ENCODE results near the gene SEZ6L.

Gene SEZ6L

GRCh38 chr22:26330971-26331625 is 161.8 kb downstream of the SEZ6L start:
- peak; percentile 20 to 40 (median 28) for DNase-seq (ENCODE audit: low read depth in 4 of 4, low spot score in 1 of 4)

- no peak for DNase-seq (ENCODE audit: low read depth in 4 of 4, low spot score in 1 of 4)
Observed at GRCh38 chr22:26333088-26333800, 164.0 kb downstream of the SEZ6L start.

- DNase-seq (ENCODE audit: low read depth in 4 of 4, low spot score in 1 of 4): no peak
Observed at GRCh38 chr22:26334232-26334631, 165.0 kb downstream of the SEZ6L start.

- DNase-seq (ENCODE audit: low read depth in 4 of 4, low spot score in 1 of 4): no peak
Observed at GRCh38 chr22:26336773-26337172, 167.5 kb downstream of the SEZ6L start.

- DNase-seq (ENCODE audit: low read depth in 4 of 4, low spot score in 1 of 4): no peak
Observed at GRCh38 chr22:26339755-26340154, 170.5 kb downstream of the SEZ6L start.

GRCh38 chr22:26342745-26343410 is 173.6 kb downstream of the SEZ6L start:
- DNase-seq (ENCODE audit: low read depth in 4 of 4, low spot score in 1 of 4): no peak

- DNase-seq (ENCODE audit: low read depth in 4 of 4, low spot score in 1 of 4): no peak
Observed at GRCh38 chr22:26345496-26345895, 176.2 kb downstream of the SEZ6L start.

- no peak for DNase-seq (ENCODE audit: low read depth in 4 of 4, low spot score in 1 of 4)
Observed at GRCh38 chr22:26348810-26349526, 179.7 kb downstream of the SEZ6L start.

GRCh38 chr22:26354707-26355106 is 185.4 kb downstream of the SEZ6L start:
- no peak for DNase-seq (ENCODE audit: low read depth in 4 of 4, low spot score in 1 of 4)

- DNase-seq (ENCODE audit: low read depth in 4 of 4, low spot score in 1 of 4): no peak
Observed at GRCh38 chr22:26357281-26357680, 188.0 kb downstream of the SEZ6L start.

- no peak for DNase-seq (ENCODE audit: low read depth in 4 of 4, low spot score in 1 of 4)
Observed at GRCh38 chr22:26357813-26358212, 188.6 kb downstream of the SEZ6L start.

GRCh38 chr22:26359156-26359555 is 189.9 kb downstream of the SEZ6L start:
- no peak for DNase-seq (ENCODE audit: low read depth in 4 of 4, low spot score in 1 of 4)

- DNase-seq (ENCODE audit: low read depth in 4 of 4, low spot score in 1 of 4): peak; percentile 34 to 58 (median 48)
Observed at GRCh38 chr22:26360169-26360885, 191.1 kb downstream of the SEZ6L start.

- DNase-seq (ENCODE audit: low read depth in 4 of 4, low spot score in 1 of 4): no peak
Observed at GRCh38 chr22:26362471-26362870, 193.2 kb downstream of the SEZ6L start.

- DNase-seq (ENCODE audit: low read depth in 4 of 4, low spot score in 1 of 4): peak; percentile 7 to 25 (median 16)
Observed at GRCh38 chr22:26364066-26365015, 195.1 kb downstream of the SEZ6L start.

- peak; percentile 34 to 61 (median 52) for DNase-seq (ENCODE audit: low read depth in 4 of 4, low spot score in 1 of 4)
Observed at GRCh38 chr22:26367402-26368245, 198.4 kb downstream of the SEZ6L start.

- no peak for DNase-seq (ENCODE audit: low read depth in 4 of 4, low spot score in 1 of 4)
Observed at GRCh38 chr22:26372890-26373289, 203.6 kb downstream of the SEZ6L start.

- DNase-seq (ENCODE audit: low read depth in 4 of 4, low spot score in 1 of 4): no peak
Observed at GRCh38 chr22:26374391-26375026, 205.2 kb downstream of the SEZ6L start.
